GM12892 (cell line): Measurements from ENCODE around the gene ELMO3.

Source experiments
- POLR2A ChIP-seq: IDR thresholded peaks from 2 replicates; pipeline ENCODE4 v1.6.1; 2011; ENCODE audit warnings: low read depth, low read length, control low read depth
- POLR2AphosphoS5 ChIP-seq: IDR thresholded peaks from 2 replicates; pipeline ENCODE4 v1.6.1; 2011; ENCODE audit warnings: low read depth, low read length, control low read depth
- TAF1 ChIP-seq: IDR thresholded peaks from 2 replicates; pipeline ENCODE4 v1.6.1; 2011; ENCODE audit warnings: low read depth, mild to moderate bottlenecking, control low read depth, low read length, borderline replicate concordance

- no peak for TF ChIP-seq POLR2A
- TF ChIP-seq POLR2AphosphoS5, result no peak
- no peak for TF ChIP-seq TAF1
Measured at GRCh38 chr16:67204076-67204475, 5.1 kb downstream of the ELMO3 start.
